H9 (cell line): ENCODE results near the gene HMX1. TPM values are rescaled to one million over a fixed set of nuclear protein-coding genes. Genes with fewer than 3 reads are reported as not detected.

ENCODE experiments used
- DNase-seq: peaks from one replicate; pipeline ENCODE4 v3.0.0-alpha.2; 2017
- H2AFZ ChIP-seq: one replicate; pipeline ENCODE4 v1.6.1; 2013; ENCODE audit warnings: mild to moderate bottlenecking, low read length, control low read depth, moderate library complexity
- H2AK5ac ChIP-seq: 2 replicates; pipeline ENCODE4 v1.6.1; 2013; ENCODE audit warnings: low read length, control low read depth, mixed read lengths; ENCODE audit not compliant: insufficient read length
- H2BK120ac ChIP-seq: one replicate; pipeline ENCODE4 v1.6.1; 2013; ENCODE audit warnings: low read depth, mild to moderate bottlenecking, low read length, control low read depth, inconsistent platforms; ENCODE audit not compliant: poor library complexity, severe bottlenecking
- H2BK12ac ChIP-seq: 2 replicates; pipeline ENCODE4 v1.6.1; 2013; ENCODE audit warnings: low read length, control low read depth, mixed read lengths, low read depth; ENCODE audit not compliant: insufficient read length
- H2BK15ac ChIP-seq: 2 replicates; pipeline ENCODE4 v1.6.1; 2013; ENCODE audit warnings: low read depth, low read length, control low read depth
- H2BK20ac ChIP-seq: one replicate; pipeline ENCODE4 v1.6.1; 2013; ENCODE audit warnings: low read depth, mild to moderate bottlenecking, low read length, control low read depth, inconsistent platforms; ENCODE audit not compliant: poor library complexity, severe bottlenecking
- H2BK5ac ChIP-seq: 2 replicates; pipeline ENCODE4 v1.6.1; 2013; ENCODE audit warnings: low read length, control low read depth, mixed read lengths; ENCODE audit not compliant: insufficient read length
- H3K14ac ChIP-seq: 2 replicates; pipeline ENCODE4 v1.6.1; 2013; ENCODE audit warnings: low read length, control low read depth; ENCODE audit not compliant: insufficient read depth
- H3K18ac ChIP-seq: 2 replicates; pipeline ENCODE4 v1.6.1; 2013; ENCODE audit warnings: low read depth, mild to moderate bottlenecking, mixed read lengths, low read length, control low read depth; ENCODE audit not compliant: insufficient read length
- H3K23ac ChIP-seq: 2 replicates; pipeline ENCODE4 v1.6.1; 2013; ENCODE audit warnings: low read length, control low read depth, mixed read lengths, low read depth; ENCODE audit not compliant: insufficient read length
- H3K23me2 ChIP-seq: 2 replicates; pipeline ENCODE4 v1.6.1; 2013; ENCODE audit warnings: low read depth, mild to moderate bottlenecking, mixed read lengths, low read length, control low read depth; ENCODE audit not compliant: insufficient read length, poor library complexity, severe bottlenecking
- H3K27ac ChIP-seq: 2 replicates; pipeline ENCODE4 v1.5.1; 2013; ENCODE audit warnings: low read length, control low read depth, mixed read lengths, low read depth; ENCODE audit not compliant: insufficient read length
- H3K27me3 ChIP-seq: 2 replicates; pipeline ENCODE4 v1.6.1; 2013; ENCODE audit warnings: low read length, control low read depth, inconsistent platforms; ENCODE audit not compliant: insufficient read depth
- H3K4ac ChIP-seq: 2 replicates; pipeline ENCODE4 v1.6.1; 2013; ENCODE audit warnings: low read depth, mild to moderate bottlenecking, control low read depth, inconsistent platforms, low read length, moderate library complexity
- H3K4me1 ChIP-seq: 2 replicates; pipeline ENCODE4 v1.6.1; 2013; ENCODE audit warnings: low read length, control low read depth, inconsistent platforms; ENCODE audit not compliant: insufficient read depth
- H3K4me2 ChIP-seq: 2 replicates; pipeline ENCODE4 v1.6.1; 2013; ENCODE audit warnings: low read length, control low read depth, mixed read lengths; ENCODE audit not compliant: insufficient read length, insufficient read depth
- H3K56ac ChIP-seq: 2 replicates; pipeline ENCODE4 v1.6.1; 2013; ENCODE audit warnings: low read depth, mild to moderate bottlenecking, mixed read lengths, low read length, control low read depth; ENCODE audit not compliant: insufficient read length
- H3K79me1 ChIP-seq: 2 replicates; pipeline ENCODE4 v1.6.1; 2013; ENCODE audit warnings: low read depth, mild to moderate bottlenecking, moderate library complexity, low read length, control low read depth, inconsistent platforms; ENCODE audit not compliant: insufficient read depth, poor library complexity, severe bottlenecking
- H3K79me2 ChIP-seq: 2 replicates; pipeline ENCODE4 v1.6.1; 2013; ENCODE audit warnings: low read length, control low read depth, inconsistent platforms; ENCODE audit not compliant: insufficient read depth
- H3K9ac ChIP-seq: 2 replicates; pipeline ENCODE4 v1.6.1; 2013; ENCODE audit warnings: low read length, control low read depth, mixed read lengths; ENCODE audit not compliant: insufficient read length; ENCODE audit errors: extremely low read depth
- H3K9me3 ChIP-seq: one replicate; pipeline ENCODE4 v1.6.1; 2013; ENCODE audit warnings: low read depth, low read length, inconsistent platforms; ENCODE audit not compliant: control insufficient read depth
- H3T11ph ChIP-seq: one replicate; pipeline ENCODE4 v1.6.1; 2013; ENCODE audit warnings: mild to moderate bottlenecking, low read length, control low read depth, inconsistent platforms
- H4K20me1 ChIP-seq: one replicate; pipeline ENCODE4 v1.6.1; 2013; ENCODE audit not compliant: control insufficient read depth, insufficient read length, insufficient read depth
- H4K5ac ChIP-seq: 2 replicates; pipeline ENCODE4 v1.6.1; 2013; ENCODE audit warnings: low read depth, mild to moderate bottlenecking, mixed read lengths, low read length, control low read depth; ENCODE audit not compliant: insufficient read length
- H4K8ac ChIP-seq: replicated peaks from 2 replicates; pipeline ENCODE4 v1.6.1; 2013; ENCODE audit warnings: low read length, control low read depth, mixed read lengths, low read depth; ENCODE audit not compliant: insufficient read length
- H4K91ac ChIP-seq: 2 replicates; pipeline ENCODE4 v1.6.1; 2013; ENCODE audit warnings: low read depth, mild to moderate bottlenecking, moderate library complexity, mixed read lengths, low read length, control low read depth; ENCODE audit not compliant: insufficient read length
- H3K27ac Mint-ChIP-seq, 3 experiments: 2 replicates in 2 of 3; 3 replicates in 1 of 3; pipeline ENCODE4 v1.8.0; 2020 to 2021; ENCODE audit warnings: mixed read lengths in 3 of 3, mild to moderate bottlenecking in 1 of 3, moderate library complexity in 1 of 3
- H3K27me3 Mint-ChIP-seq: 2 replicates; pipeline ENCODE4 v1.8.0; 2021; ENCODE audit warnings: low read depth, mild to moderate bottlenecking, moderate library complexity, mixed read lengths
- H3K36me3 Mint-ChIP-seq, 3 experiments: 2 replicates in 2 of 3; 3 replicates in 1 of 3; pipeline ENCODE4 v1.8.0; 2020 to 2021; ENCODE audit warnings: low read depth in 3 of 3, mixed read lengths in 3 of 3; ENCODE audit not compliant: insufficient read depth in 1 of 3
- H3K4me1 Mint-ChIP-seq, 2 experiments: 2 replicates each; pipeline ENCODE4 v1.8.0; 2020; ENCODE audit warnings: mixed read lengths in 2 of 2
- H3K4me3 Mint-ChIP-seq, 2 experiments: 2 replicates in 1 of 2; 3 replicates in 1 of 2; pipeline ENCODE4 v1.8.0; 2020 to 2021; ENCODE audit warnings: mild to moderate bottlenecking in 2 of 2, mixed read lengths in 2 of 2, moderate library complexity in 1 of 2
- H3K9me3 Mint-ChIP-seq, 2 experiments: 2 replicates in 1 of 2; 3 replicates in 1 of 2; pipeline ENCODE4 v1.8.0; 2020; ENCODE audit warnings: mild to moderate bottlenecking in 2 of 2, mixed read lengths in 2 of 2, moderate library complexity in 1 of 2
- CTCF ChIP-seq: fragments of 200-600 bp; sonication (generic); conservative IDR thresholded peaks from 3 replicates; pipeline ENCODE4 v1.8.0; 2021; ENCODE audit warnings: antibody characterized with exemption, mild to moderate bottlenecking
- WGBS: extraction: QIAGEN DNeasy Blood & Tissue Kit; methylation state at CpG from one replicate; pipeline ENCODE4 v1.1.7; 2013; ENCODE audit warnings: missing lambda C conversion rate, low lambda C conversion rate, mixed read lengths; ENCODE audit not compliant: insufficient read length; ENCODE audit errors: extremely low coverage; 5-methylcytosine and 5-hydroxymethylcytosine counted together
- total RNA-seq: library from RNA; stranded (reverse); gene quantifications from 2 replicates; pipeline ENCODE4 v1.2.1, GENCODE V29; 2021

The HMX1 gene
- total RNA-seq, 1 experiment from 2014 or later: 0.26 TPM

DNA sequence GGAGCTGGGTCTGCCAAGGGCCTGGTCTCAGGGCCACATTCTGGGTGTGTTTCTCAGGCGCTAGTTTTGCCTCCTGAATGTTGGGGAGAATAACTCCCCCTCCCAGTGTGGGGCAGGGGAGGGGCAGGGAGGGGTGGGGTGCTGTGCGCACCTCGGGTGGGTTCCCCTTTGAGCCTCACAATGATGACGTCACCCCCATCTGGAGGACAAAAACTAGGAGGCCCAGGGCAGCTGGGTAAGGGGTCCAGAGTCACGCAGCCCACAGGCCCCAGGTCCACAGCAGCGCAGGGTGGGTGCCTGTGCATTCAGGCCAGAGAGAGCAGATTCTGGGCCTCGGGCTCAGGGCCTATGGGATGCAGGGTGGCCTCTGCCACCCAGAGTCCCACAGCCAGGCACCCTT is 23.7 kb upstream of the HMX1 start:
- peaks cover 3 to 5% of the 10 kb centered on the region in 2 experiments for H3K9me3 Mint-ChIP-seq
- H3K27ac Mint-ChIP-seq: peak overlapping the region in 1 of 3 experiments; percentile 62; a peak in 1 of 7 replicates
- H3T11ph ChIP-seq: no peak overlapping the region
- H3K9ac ChIP-seq: no peak overlapping the region
- no peak overlapping the region for H2AFZ ChIP-seq
- no peak overlapping the region for H3K4me2 ChIP-seq
- H3K27me3 Mint-ChIP-seq: peaks cover 96% of the 10 kb centered on the region
- H3K4ac ChIP-seq: no peak overlapping the region
- peaks cover 52% of the 10 kb centered on the region for H3K27me3 ChIP-seq
- H3K23ac ChIP-seq: no peak overlapping the region
- H2BK120ac ChIP-seq: no peak overlapping the region
- H3K23me2 ChIP-seq: peaks cover 6% of the 10 kb centered on the region
- H3K36me3 Mint-ChIP-seq: peaks cover 0 to 3% (median 0%) of the 10 kb centered on the region in 3 experiments; a peak in 1 of 7 replicates
- H3K14ac ChIP-seq: no peak overlapping the region; the same call in 1 of the 2 replicates
- H3K56ac ChIP-seq: no peak overlapping the region
- no peaks in the 10 kb centered on the region for H4K20me1 ChIP-seq
- no peaks in the 10 kb centered on the region for H3K79me2 ChIP-seq
- no peak overlapping the region for H2BK15ac ChIP-seq
- H4K8ac ChIP-seq: no peak overlapping the region
- peaks cover 20 to 44% of the 10 kb centered on the region in 2 experiments for H3K4me1 Mint-ChIP-seq
- no peak overlapping the region for H2AK5ac ChIP-seq
- H3K18ac ChIP-seq: no peak overlapping the region
- no peak overlapping the region for H4K91ac ChIP-seq
- H3K79me1 ChIP-seq: no peaks in the 10 kb centered on the region
- H3K27ac ChIP-seq: no peak overlapping the region
- H4K5ac ChIP-seq: no peak overlapping the region
- no peak overlapping the region for H2BK20ac ChIP-seq
- H2BK12ac ChIP-seq: no peak overlapping the region
- no CpG with 5 or more reads among the region's 7 CpGs for WGBS
- no peak overlapping the region for H3K4me3 Mint-ChIP-seq
- no peaks in the 10 kb centered on the region for H3K9me3 ChIP-seq
- TF ChIP-seq CTCF: no peak
- H2BK5ac ChIP-seq: no peak overlapping the region
- peaks cover 5% of the 10 kb centered on the region; the same call in 1 of the 2 replicates for H3K4me1 ChIP-seq
- DNase-seq: no peak
